GM18498 (cell line): ENCODE results near the gene RNU4-1.
"Not testable (repeated sequence)": the region's sequence is repeated elsewhere in the genome, so short reads cannot be mapped to it uniquely, and the experiment has no call there.

Source experiments
- ATAC-seq: cut with Tn5 transposase; IDR thresholded peaks from one replicate; pipeline ENCODE4 v1.9.1; 2021; ENCODE audit warnings: mild to moderate bottlenecking, moderate library complexity; ENCODE audit not compliant: unreplicated experiment

The RNU4-1 gene

GRCh38 chr12:120259418-120260202 lies 33.4 kb downstream of the RNU4-1 start:
- no peak for ATAC-seq

GRCh38 chr12:120258323-120258896 lies 34.6 kb downstream of the RNU4-1 start:
- no peak for ATAC-seq

- no peak for ATAC-seq
Observed at GRCh38 chr12:120257041-120257821, 35.8 kb downstream of the RNU4-1 start.

- ATAC-seq: no peak
Observed at GRCh38 chr12:120254809-120255208, 38.2 kb downstream of the RNU4-1 start.

- ATAC-seq: not testable (repeated sequence)
Observed at GRCh38 chr12:120253313-120253712, 39.7 kb downstream of the RNU4-1 start.

GRCh38 chr12:120252071-120252906 lies 40.7 kb downstream of the RNU4-1 start:
- ATAC-seq: peak; percentile 56

GRCh38 chr12:120251364-120252070 lies 41.5 kb downstream of the RNU4-1 start:
- ATAC-seq: not testable (repeated sequence)

GRCh38 chr12:120249875-120250795 lies 42.9 kb downstream of the RNU4-1 start:
- ATAC-seq: no peak

- no peak for ATAC-seq
Observed at GRCh38 chr12:120249266-120249874, 43.7 kb downstream of the RNU4-1 start.

- no peak for ATAC-seq
Observed at GRCh38 chr12:120247621-120248030, 45.4 kb downstream of the RNU4-1 start.

- no peak for ATAC-seq
Observed at GRCh38 chr12:120247183-120247582, 45.9 kb downstream of the RNU4-1 start.

GRCh38 chr12:120246705-120247104 lies 46.3 kb downstream of the RNU4-1 start:
- not testable (repeated sequence) for ATAC-seq
